ENCODE data around the gene SLC13A5. TPM values are rescaled to one million over a fixed set of nuclear protein-coding genes. Genes with fewer than 3 reads are reported as not detected.

SLC13A5 gene
- total RNA-seq, 1 donor from 2014 or later = 1.3 TPM

- H3K27ac Mint-ChIP-seq (ENCODE audit: unreplicated experiment) = peak overlapping the region; percentile 99
- peaks cover 14% of the 10 kb centered on the region for H3K4me1 Mint-ChIP-seq (ENCODE audit: unreplicated experiment)
- peaks cover 16% of the 10 kb centered on the region for H3K27me3 Mint-ChIP-seq (ENCODE audit: unreplicated experiment)
- no peaks in the 10 kb centered on the region for H3K9me3 Mint-ChIP-seq (ENCODE audit: unreplicated experiment)
- TF ChIP-seq, protein P1, sequence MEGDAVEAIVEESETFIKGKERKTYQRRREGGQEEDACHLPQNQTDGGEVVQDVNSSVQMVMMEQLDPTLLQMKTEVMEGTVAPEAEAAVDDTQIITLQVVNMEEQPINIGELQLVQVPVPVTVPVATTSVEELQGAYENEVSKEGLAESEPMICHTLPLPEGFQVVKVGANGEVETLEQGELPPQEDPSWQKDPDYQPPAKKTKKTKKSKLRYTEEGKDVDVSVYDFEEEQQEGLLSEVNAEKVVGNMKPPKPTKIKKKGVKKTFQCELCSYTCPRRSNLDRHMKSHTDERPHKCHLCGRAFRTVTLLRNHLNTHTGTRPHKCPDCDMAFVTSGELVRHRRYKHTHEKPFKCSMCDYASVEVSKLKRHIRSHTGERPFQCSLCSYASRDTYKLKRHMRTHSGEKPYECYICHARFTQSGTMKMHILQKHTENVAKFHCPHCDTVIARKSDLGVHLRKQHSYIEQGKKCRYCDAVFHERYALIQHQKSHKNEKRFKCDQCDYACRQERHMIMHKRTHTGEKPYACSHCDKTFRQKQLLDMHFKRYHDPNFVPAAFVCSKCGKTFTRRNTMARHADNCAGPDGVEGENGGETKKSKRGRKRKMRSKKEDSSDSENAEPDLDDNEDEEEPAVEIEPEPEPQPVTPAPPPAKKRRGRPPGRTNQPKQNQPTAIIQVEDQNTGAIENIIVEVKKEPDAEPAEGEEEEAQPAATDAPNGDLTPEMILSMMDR (IDR thresholded peaks at IDR 0.05; ENCODE audit: unreplicated experiment) = no peak
- DNase-seq (ENCODE audit: low spot score) = no peak
- H3K36me3 Mint-ChIP-seq (ENCODE audit: low read depth, unreplicated experiment) = peaks cover 16% of the 10 kb centered on the region
- H3K4me3 Mint-ChIP-seq (ENCODE audit: unreplicated experiment) = peak overlapping the region; percentile 96
Measured at GRCh38 chr17:6641247-6641863, 71.8 kb downstream of the SLC13A5 start.

DNA sequence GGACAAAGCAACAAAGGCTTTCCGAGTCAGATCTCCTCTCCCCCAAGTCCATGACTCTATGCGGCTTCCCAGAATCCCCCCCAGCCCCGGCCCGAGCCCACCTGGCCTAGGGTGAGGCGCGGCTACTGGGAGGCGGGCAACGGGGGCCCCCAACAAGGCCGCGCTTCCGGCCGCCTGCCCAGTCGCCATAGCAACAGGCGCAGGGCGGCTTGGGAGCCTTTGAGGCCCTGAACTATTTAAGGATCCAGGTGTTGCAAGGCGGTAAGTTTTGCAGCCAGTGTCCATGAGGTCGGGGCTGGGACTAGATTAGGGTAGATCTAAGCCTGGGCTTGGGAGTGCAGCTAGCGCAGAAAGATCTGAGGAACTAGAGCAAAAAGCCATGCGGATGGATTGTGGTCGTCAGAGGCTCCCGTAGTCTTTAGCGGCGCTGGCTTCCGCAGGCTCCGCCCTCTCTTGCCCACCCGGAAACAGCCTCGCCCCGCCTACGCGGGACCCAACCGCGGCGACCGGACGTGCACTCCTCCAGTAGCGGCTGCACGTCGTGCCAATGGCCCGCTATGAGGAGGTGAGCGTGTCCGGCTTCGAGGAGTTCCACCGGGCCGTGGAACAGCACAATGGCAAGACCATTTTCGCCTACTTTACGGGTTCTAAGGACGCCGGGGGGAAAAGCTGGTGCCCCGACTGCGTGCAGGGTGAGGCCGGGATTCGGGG is 72.5 kb downstream of the SLC13A5 start, which contains the start of the genes KIAA0753 and TXNDC17:
TSS of gene KIAA0753 (minus strand) at position 176 of the 711 bp plus-strand sequence. CDS start 5,608 bp downstream, outside the sequence.
TSS of gene TXNDC17 (plus strand) at position 525 of the 711 bp plus-strand sequence. CDS start at position 548, 23 bp downstream.
- peaks cover 14% of the 10 kb centered on the region for H3K4me1 Mint-ChIP-seq (ENCODE audit: unreplicated experiment)
- TF ChIP-seq, protein P1 (IDR thresholded peaks at IDR 0.05; ENCODE audit: unreplicated experiment) = no peak

DNA sequence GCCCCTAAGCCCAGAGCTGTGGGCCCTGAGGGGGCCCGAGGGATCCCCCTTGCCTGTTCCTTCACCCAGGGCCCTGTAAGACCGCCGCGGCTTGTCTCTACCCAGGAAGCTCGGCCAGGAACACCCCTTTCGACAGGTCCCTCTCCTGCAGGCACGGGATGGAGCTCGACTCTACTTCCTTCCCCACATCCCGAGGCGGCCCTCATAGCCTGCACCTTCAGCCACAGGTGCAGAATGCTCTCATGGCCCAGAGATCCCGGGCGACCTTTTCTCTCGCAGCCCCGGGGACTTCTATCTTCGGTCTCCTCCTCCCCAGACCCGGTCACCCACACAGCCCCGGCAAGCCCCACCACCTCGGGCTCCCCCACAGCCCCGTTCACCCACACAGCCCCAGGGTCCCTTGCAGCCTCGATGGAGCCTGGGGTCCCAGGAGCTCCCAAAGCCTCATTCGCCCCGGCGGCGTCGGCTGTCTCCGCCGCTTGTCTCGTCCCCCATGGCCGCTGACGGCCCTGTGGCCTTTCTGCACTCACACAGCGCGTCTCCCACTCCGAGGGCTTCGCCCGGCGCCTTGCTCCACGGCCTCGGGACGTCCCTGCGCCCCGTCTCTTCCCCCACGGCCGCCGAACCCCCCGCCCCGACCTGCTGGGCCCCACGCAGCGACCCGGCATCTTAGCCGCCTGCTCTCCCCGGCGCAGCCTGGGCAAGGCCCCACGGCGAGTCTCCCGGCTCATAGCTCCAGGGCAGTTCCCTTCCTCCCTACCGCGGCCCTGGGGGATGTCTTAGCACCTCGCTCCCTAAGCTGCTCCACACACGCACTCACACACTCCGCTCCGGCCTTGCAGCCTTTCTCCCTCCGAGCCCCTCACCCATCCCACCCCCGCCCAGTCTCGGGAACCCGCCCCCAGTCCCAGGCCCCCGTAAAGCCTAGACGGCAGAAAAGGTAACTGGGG is 73.3 kb downstream of the SLC13A5 start:
- Mint-ChIP-seq H3K9me3 (ENCODE audit: unreplicated experiment) (no peaks in the 10 kb centered on the region), H3K4me1 (ENCODE audit: unreplicated experiment) (peaks cover 14% of the 10 kb centered on the region), H3K27ac (ENCODE audit: unreplicated experiment) (peak overlapping the region; percentile 99), H3K36me3 (ENCODE audit: low read depth, unreplicated experiment) (peaks cover 14% of the 10 kb centered on the region), H3K27me3 (ENCODE audit: unreplicated experiment) (peaks cover 16% of the 10 kb centered on the region), H3K4me3 (ENCODE audit: unreplicated experiment) (peak overlapping the region; percentile 96)
- TF ChIP-seq, protein P1 (IDR thresholded peaks at IDR 0.05; ENCODE audit: unreplicated experiment) = no peak
- peak; percentile 46 for DNase-seq (ENCODE audit: low spot score)

More for the DNA sequence above, 72.5 kb downstream of the SLC13A5 start, which contains the start of the genes KIAA0753 and TXNDC17:
- Mint-ChIP-seq H3K27ac (ENCODE audit: unreplicated experiment) (peak within 1 kb of the TSS; percentile 99), H3K27me3 (ENCODE audit: unreplicated experiment) (peaks cover 16% of the 10 kb centered on the region), H3K4me3 (ENCODE audit: unreplicated experiment) (peak within 1 kb of the TSS; percentile 96), H3K36me3 (ENCODE audit: low read depth, unreplicated experiment) (peaks cover 16% of the 10 kb centered on the region), H3K9me3 (ENCODE audit: unreplicated experiment) (no peaks in the 10 kb centered on the region)
- peak; percentile 95 for DNase-seq (ENCODE audit: low spot score)

DNA sequence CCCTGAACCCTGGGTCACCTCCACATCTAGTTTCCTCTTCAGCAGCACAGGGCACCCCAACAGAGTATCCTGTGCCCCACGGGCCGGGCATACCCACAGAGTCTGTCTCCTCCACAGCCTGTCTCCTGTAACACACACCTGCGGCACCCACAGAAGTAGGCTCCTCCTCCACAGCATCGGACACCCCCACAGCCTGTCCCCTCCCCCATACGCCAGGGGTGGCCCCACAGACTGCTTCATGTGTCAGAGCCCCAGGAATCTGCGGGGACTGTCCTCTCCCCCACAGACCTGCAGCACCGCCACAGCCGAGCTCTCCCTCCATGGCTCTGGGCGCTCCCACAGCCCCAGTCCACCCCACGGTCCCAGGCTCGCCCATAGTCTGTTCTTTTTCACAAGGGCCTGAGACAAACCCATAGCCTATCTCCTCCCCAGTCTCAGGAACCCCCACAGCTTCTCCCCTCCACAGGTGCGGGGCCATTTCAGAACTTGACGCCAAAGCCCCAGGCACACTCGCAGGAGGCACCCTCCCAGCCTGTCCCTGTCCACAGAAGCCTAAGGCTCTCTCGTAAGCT is 74.1 kb downstream of the SLC13A5 start:
- Mint-ChIP-seq H3K4me3 (ENCODE audit: unreplicated experiment) (peak overlapping the region; percentile 96), H3K4me1 (ENCODE audit: unreplicated experiment) (peaks cover 14% of the 10 kb centered on the region), H3K9me3 (ENCODE audit: unreplicated experiment) (no peaks in the 10 kb centered on the region), H3K27me3 (ENCODE audit: unreplicated experiment) (peaks cover 16% of the 10 kb centered on the region), H3K27ac (ENCODE audit: unreplicated experiment) (peak overlapping the region; percentile 61), H3K36me3 (ENCODE audit: low read depth, unreplicated experiment) (peaks cover 12% of the 10 kb centered on the region)
- DNase-seq (ENCODE audit: low spot score) = no peak
- TF ChIP-seq, protein P1 (IDR thresholded peaks at IDR 0.05; ENCODE audit: unreplicated experiment) = no peak

Data from endothelial cell (in vitro differentiated cells).